H1 (cell line): ENCODE results near the gene SERPINB5. TPM values are rescaled to one million over a fixed set of nuclear protein-coding genes. Genes with fewer than 3 reads are reported as not detected.

Experiments used
- CTCF ChIA-PET: fragments of 300-600 bp; sonication (Branson Sonifier 250); formaldehyde crosslinking; loops from one replicate; lab custom pipeline; 2021; ENCODE audit not compliant: partially characterized antibody; lab: Charles Lee
- POLR2A ChIA-PET: fragments of 300-600 bp; sonication (Branson Sonifier 250); formaldehyde crosslinking; loops from one replicate; lab custom pipeline; 2021; ENCODE audit warnings: inconsistent platforms; ENCODE audit not compliant: partially characterized antibody; lab: Charles Lee
- DNase-seq, 2 experiments: peaks; one replicate each; pipeline versions ENCODE4 v3.0.0 to v3.0.0-alpha.2; 2010 to 2022; ENCODE audit warnings: low spot score in 2 of 2, low read depth in 1 of 2, mixed read lengths in 1 of 2
- FAIRE-seq: peaks from 2 replicates; lab custom pipeline; 2011; peaks lifted over from hg19 to GRCh38; lab: Jason Lieb, UNC
- H2AFZ ChIP-seq: 2 replicates; pipeline ENCODE4 v1.8.1; 2012; ENCODE audit warnings: low read length, inconsistent platforms
- H2AK5ac ChIP-seq: 2 replicates; pipeline ENCODE4 v1.6.1; 2013; ENCODE audit warnings: low read depth, low read length
- H2BK120ac ChIP-seq: replicated peaks from 2 replicates; pipeline ENCODE3; 2013; ENCODE audit warnings: low read depth, low read length, inconsistent platforms
- H2BK12ac ChIP-seq: 2 replicates; pipeline ENCODE4 v1.6.1; 2013; ENCODE audit warnings: low read depth, low read length
- H2BK15ac ChIP-seq: 2 replicates; pipeline ENCODE4 v1.6.1; 2013; ENCODE audit warnings: low read length
- H2BK20ac ChIP-seq: 2 replicates; pipeline ENCODE4 v1.6.1; 2013; ENCODE audit warnings: low read length
- H2BK5ac ChIP-seq: 2 replicates; pipeline ENCODE4 v1.6.1; 2013; ENCODE audit warnings: low read depth, low read length
- H3K14ac ChIP-seq: 2 replicates; pipeline ENCODE4 v1.6.1; 2013; ENCODE audit warnings: inconsistent platforms; ENCODE audit not compliant: insufficient read length
- H3K18ac ChIP-seq: 2 replicates; pipeline ENCODE4 v1.6.1; 2013; ENCODE audit warnings: low read length; ENCODE audit errors: extremely low read depth
- H3K23ac ChIP-seq: 2 replicates; pipeline ENCODE4 v1.6.1; 2013; ENCODE audit warnings: inconsistent platforms; ENCODE audit not compliant: insufficient read length
- H3K23me2 ChIP-seq: 2 replicates; pipeline ENCODE4 v1.6.1; 2013; ENCODE audit warnings: low read depth, low read length
- H3K27ac ChIP-seq: 2 replicates; pipeline ENCODE4 v1.6.1; 2011; ENCODE audit warnings: low read depth, low read length, inconsistent platforms
- H3K27me3 ChIP-seq, 4 experiments: replicated peaks in 1 of 4; 1 replicate in 1 of 4; 2 replicates in 3 of 4; pipeline versions ENCODE4 v1.6.1 to v1.8.1; 2011 to 2013; ENCODE audit warnings: low read length in 3 of 4, mild to moderate bottlenecking in 3 of 4, inconsistent platforms in 2 of 4, mixed read lengths in 2 of 4, moderate library complexity in 1 of 4; ENCODE audit not compliant: control insufficient read depth in 3 of 4, insufficient read depth in 3 of 4; ENCODE audit errors: extremely low read depth in 1 of 4
- H3K36me3 ChIP-seq, 4 experiments: 2 replicates each; pipeline versions ENCODE4 v1.6.1 to v1.8.1; 2011 to 2013; ENCODE audit warnings: mild to moderate bottlenecking in 4 of 4, low read length in 3 of 4, moderate library complexity in 2 of 4, control low read depth in 1 of 4, inconsistent platforms in 1 of 4; ENCODE audit not compliant: insufficient read depth in 4 of 4, control insufficient read depth in 2 of 4
- H3K4ac ChIP-seq: replicated peaks from 2 replicates; pipeline ENCODE3; 2013; ENCODE audit warnings: low read length, low read depth, mixed read lengths, inconsistent platforms; ENCODE audit not compliant: insufficient read length
- H3K4me1 ChIP-seq, 4 experiments: replicated peaks in 1 of 4; 1 replicate in 1 of 4; 2 replicates in 3 of 4; pipeline versions ENCODE4 v1.6.1 to v1.8.1; 2011 to 2013; ENCODE audit warnings: low read length in 3 of 4, inconsistent platforms in 2 of 4, mixed read lengths in 1 of 4; ENCODE audit not compliant: insufficient read depth in 4 of 4, control insufficient read depth in 3 of 4
- H3K4me2 ChIP-seq, 2 experiments: 2 replicates each; pipeline versions ENCODE4 v1.6.1 to v1.8.1; 2011 to 2013; ENCODE audit warnings: low read depth in 2 of 2, low read length in 2 of 2, control low read depth in 1 of 2, inconsistent platforms in 1 of 2, mild to moderate bottlenecking in 1 of 2; ENCODE audit not compliant: insufficient read depth in 1 of 2
- H3K4me3 ChIP-seq, 4 experiments: fragments of 200-600, 300-600 bp in 1 of 4; sonication (generic), shearing (Covaris generic), sonication (Bioruptor Twin) in 1 of 4; 2 replicates each; pipeline versions ENCODE4 v1.5.1 to v1.8.1; 2011 to 2016; ENCODE audit warnings: low read length in 4 of 4, low read depth in 3 of 4, control low read depth in 2 of 4, inconsistent platforms in 2 of 4, mild to moderate bottlenecking in 2 of 4, mixed read lengths in 1 of 4, moderate library complexity in 1 of 4; ENCODE audit not compliant: insufficient read depth in 2 of 4; ENCODE audit errors: extremely low read depth in 1 of 4
- H3K56ac ChIP-seq: replicated peaks from 2 replicates; pipeline ENCODE3; 2013; ENCODE audit warnings: low read depth, mild to moderate bottlenecking, mixed read lengths, low read length, inconsistent platforms; ENCODE audit not compliant: insufficient read length
- H3K79me1 ChIP-seq: 2 replicates; pipeline ENCODE4 v1.6.1; 2013; ENCODE audit warnings: low read depth, low read length, control low read depth
- H3K79me2 ChIP-seq, 2 experiments: 2 replicates each; pipeline versions ENCODE4 v1.6.1 to v1.8.1; 2012 to 2013; ENCODE audit warnings: low read length in 2 of 2, mild to moderate bottlenecking in 2 of 2, inconsistent platforms in 1 of 2; ENCODE audit not compliant: insufficient read depth in 2 of 2, control insufficient read depth in 1 of 2
- H3K9ac ChIP-seq, 4 experiments: replicated peaks in 1 of 4; 1 replicate in 1 of 4; 2 replicates in 3 of 4; pipeline versions ENCODE4 v1.6.1 to v1.8.1; 2011 to 2013; ENCODE audit warnings: low read depth in 3 of 4, low read length in 3 of 4, control low read depth in 2 of 4, mild to moderate bottlenecking in 2 of 4, moderate library complexity in 2 of 4, inconsistent platforms in 1 of 4; ENCODE audit errors: extremely low read depth in 1 of 4
- H3K9me3 ChIP-seq, 2 experiments: 2 replicates each; pipeline versions ENCODE4 v1.6.1 to v1.8.1; 2012 to 2013; ENCODE audit warnings: mild to moderate bottlenecking in 2 of 2, moderate library complexity in 2 of 2, control low read depth in 1 of 2, inconsistent platforms in 1 of 2, low read depth in 1 of 2, low read length in 1 of 2, mixed read lengths in 1 of 2; ENCODE audit not compliant: insufficient read depth in 2 of 2
- H4K20me1 ChIP-seq, 2 experiments: replicated peaks in 1 of 2; 2 replicates each; pipeline versions ENCODE3 to v1.8.1; 2011 to 2013; ENCODE audit warnings: inconsistent platforms in 2 of 2, low read length in 2 of 2, mild to moderate bottlenecking in 1 of 2; ENCODE audit not compliant: insufficient read depth in 2 of 2, control insufficient read depth in 1 of 2
- H4K5ac ChIP-seq: 2 replicates; pipeline ENCODE4 v1.6.1; 2013; ENCODE audit warnings: low read length, low read depth, mixed read lengths, inconsistent platforms; ENCODE audit not compliant: insufficient read length
- H4K8ac ChIP-seq: 2 replicates; pipeline ENCODE4 v1.8.0; 2013; ENCODE audit warnings: mild to moderate bottlenecking, moderate library complexity, low read length, inconsistent platforms; ENCODE audit not compliant: insufficient read depth; ENCODE audit errors: extremely low read depth
- H4K91ac ChIP-seq: replicated peaks from 2 replicates; pipeline ENCODE3; 2013; ENCODE audit warnings: low read length, mixed read lengths, inconsistent platforms; ENCODE audit not compliant: insufficient read length
- CBX5 ChIP-seq: fragments of 300-800, 300-1000 bp; sonication (generic); IDR thresholded peaks from 2 replicates; pipeline ENCODE4 v1.7.1; 2016; ENCODE audit warnings: antibody characterized with exemption, low read length, low read depth
- KDM4A ChIP-seq: IDR thresholded peaks from one replicate; pipeline ENCODE4 v1.7.1; 2012; ENCODE audit warnings: low read depth, mild to moderate bottlenecking, moderate library complexity, low read length, inconsistent platforms; ENCODE audit not compliant: severe bottlenecking
- POU5F1 ChIP-seq: IDR thresholded peaks from 2 replicates; pipeline ENCODE4 v1.6.1; 2011; ENCODE audit warnings: low read depth, mild to moderate bottlenecking, low read length, moderate library complexity
- SIN3A ChIP-seq, 2 experiments: IDR thresholded peaks in 1 of 2; conservative IDR thresholded peaks in 1 of 2; 2 replicates each; pipeline ENCODE4 v1.6.1; 2011 to 2012; ENCODE audit warnings: low read length in 2 of 2, improper control_type of control experiment in 1 of 2, low read depth in 1 of 2, mild to moderate bottlenecking in 1 of 2
- SP4 ChIP-seq: IDR thresholded peaks from 2 replicates; pipeline ENCODE4 v1.6.1; 2012; ENCODE audit warnings: low read length, inconsistent platforms
- TCF12 ChIP-seq: IDR thresholded peaks from 2 replicates; pipeline ENCODE4 v1.6.1; 2011; ENCODE audit warnings: low read depth, mild to moderate bottlenecking, low read length
- ZNF274 ChIP-seq: IDR thresholded peaks from 2 replicates; pipeline ENCODE4 v1.7.0; 2012; ENCODE audit warnings: low read length, borderline replicate concordance; ENCODE audit errors: extremely low read depth
- polyA plus RNA-seq, 7 experiments: library from polyadenylated mRNA; depleted of rRNA in 3 of 7; stranded (reverse) in 5 of 7; unstranded in 2 of 7; fragments of >200 nt in 5 of 7; fragments of 200-250 nt in 2 of 7; gene quantifications; 1 replicate in 5 of 7; 2 replicates in 1 of 7; 4 replicates in 1 of 7; pipeline versions ENCODE4 v1.2.1 to v1.2.3, GENCODE V29; 2011 to 2013; ENCODE audit warnings: missing spikeins in 2 of 7, mixed read lengths in 2 of 7
- total RNA-seq: library from RNA; stranded (reverse); fragmentation: NEBNext Ultra II Directional; extraction: Animal tissue kit (Norgen Biotek cat#: 25700); gene quantifications from 2 replicates; pipeline ENCODE4 v1.2.1, GENCODE V29; 2021

The SERPINB5 gene
- total and polyA plus RNA-seq, 2 of the 8 experiments (the other 6 are each of a cell fraction or from before 2014, with no cell fraction given) = 0.03 TPM; not detected in 1

DNA sequence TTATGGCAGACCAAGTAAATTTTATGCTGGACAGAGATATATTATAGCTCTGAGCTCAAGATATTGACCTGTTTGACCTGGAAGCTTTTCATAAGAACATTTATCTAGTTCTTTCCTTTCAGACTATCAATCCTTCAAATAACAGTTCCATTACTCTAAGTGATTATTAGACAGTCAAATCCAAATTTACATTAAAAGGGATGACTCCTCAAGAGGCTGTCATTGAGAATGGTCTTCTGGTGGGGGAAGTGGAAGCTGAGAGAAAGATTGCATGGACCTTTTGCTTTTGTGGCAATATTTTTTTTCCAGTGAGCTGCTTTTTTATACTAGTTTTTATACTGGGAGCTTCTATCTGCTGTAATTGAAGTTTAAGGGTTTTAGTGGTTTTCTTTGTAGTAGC is 50.5 kb downstream of the SERPINB5 start:
- Histone ChIP-seq H3K23ac (no peak overlapping the region), H2BK5ac (no peak overlapping the region), H4K20me1 (no peaks in the 10 kb centered on the region), H3K9ac (no peak overlapping the region), H4K5ac (no peak overlapping the region), H3K9me3 (no peaks in the 10 kb centered on the region), H3K79me1 (no peaks in the 10 kb centered on the region), H4K8ac (no peak overlapping the region), H4K91ac (no peak overlapping the region), H3K18ac (no peak overlapping the region), H3K36me3 (no peaks in the 10 kb centered on the region), H2BK120ac (no peak overlapping the region), H3K4ac (no peak overlapping the region), H3K27me3 (no peaks in the 10 kb centered on the region), H2BK12ac (no peak overlapping the region), H3K4me3 (no peak overlapping the region), H2BK15ac (no peak overlapping the region), H3K56ac (no peak overlapping the region), H3K4me2 (no peak overlapping the region), H3K27ac (no peak overlapping the region), H2BK20ac (no peak overlapping the region), H3K79me2 (no peaks in the 10 kb centered on the region), H3K4me1 (no peaks in the 10 kb centered on the region), H2AFZ (no peak overlapping the region), H2AK5ac (no peak overlapping the region), H3K14ac (no peak overlapping the region), H3K23me2 (no peaks in the 10 kb centered on the region)
- POLR2A ChIA-PET = interaction anchor here (0.9 kb wide), 1 partner anchor 15 kb away, joined by 3 read pairs; no protein-coding TSS in a partner anchor
- no peak for TF ChIP-seq SP4
- no peak for TF ChIP-seq KDM4A
- no peak for TF ChIP-seq POU5F1
- TF ChIP-seq TCF12 = no peak
- no peak for TF ChIP-seq SIN3A (conservative IDR thresholded peaks at IDR 0.05 in 1 of 2, IDR thresholded peaks at IDR 0.05 in 1 of 2; ENCODE audit: low read depth in 1 of 2, low read length in 2 of 2)
- TF ChIP-seq CBX5 = no peak
- TF ChIP-seq ZNF274 = no peak
- CTCF ChIA-PET = interaction anchor here (0.6 to 4.8 kb wide), 6 partner anchors 10 to 320 kb away, joined by 3 to 33 read pairs (median 5); no protein-coding TSS in a partner anchor
- FAIRE-seq = no peak
- DNase-seq = no peak
